Astrocyte of the hippocampus (primary cell): Measurements from ENCODE around the gene ITIH2.
"Not testable (repeated sequence)": the region's sequence is repeated elsewhere in the genome, so short reads cannot be mapped to it uniquely, and the experiment has no call there.

Experiments
- DNase-seq: peaks from one replicate; pipeline ENCODE4 v3.0.0; 2011; ENCODE audit warnings: low read depth, low spot score

ITIH2 gene

GRCh38 chr10:7703140-7703539 lies at the start of gene ITIH2:
Gene ITIH2, plus strand, starts transcription at chr10:7703316. Its CDS starts 119 bp downstream, at chr10:7703435.
- DNase-seq: no peak

GRCh38 chr10:7657079-7657478 lies 46.0 kb upstream of the ITIH2 start:
- not testable (repeated sequence) for DNase-seq

- no peak for DNase-seq
Measured at GRCh38 chr10:7657552-7657951, 45.6 kb upstream of the ITIH2 start.

GRCh38 chr10:7659560-7659959 lies 43.6 kb upstream of the ITIH2 start:
- DNase-seq: peak; percentile 54

- no peak for DNase-seq
Measured at GRCh38 chr10:7662522-7662921, 40.6 kb upstream of the ITIH2 start.

- no peak for DNase-seq
Measured at GRCh38 chr10:7664707-7665106, 38.4 kb upstream of the ITIH2 start.

- DNase-seq: no peak
Measured at GRCh38 chr10:7665767-7666166, 37.3 kb upstream of the ITIH2 start.

GRCh38 chr10:7666253-7667023 lies 36.7 kb upstream of the ITIH2 start, which contains the start of gene ITIH5:
Gene ITIH5, minus strand, starts transcription at chr10:7666966. Its CDS starts 74 bp downstream, at chr10:7666892.
- DNase-seq: peak; percentile 24

GRCh38 chr10:7667262-7668141 lies 35.6 kb upstream of the ITIH2 start:
- no peak for DNase-seq

- no peak for DNase-seq
Measured at GRCh38 chr10:7670157-7670556, 33.0 kb upstream of the ITIH2 start.

- no peak for DNase-seq
Measured at GRCh38 chr10:7672341-7673134, 30.6 kb upstream of the ITIH2 start.

- no peak for DNase-seq
Measured at GRCh38 chr10:7679256-7679655, 23.9 kb upstream of the ITIH2 start.

- DNase-seq: not testable (repeated sequence)
Measured at GRCh38 chr10:7680078-7680477, 23.0 kb upstream of the ITIH2 start.

- no peak for DNase-seq
Measured at GRCh38 chr10:7686351-7687171, 16.6 kb upstream of the ITIH2 start.

- DNase-seq: peak; percentile 92
Measured at GRCh38 chr10:7687228-7687907, 15.7 kb upstream of the ITIH2 start.

- no peak for DNase-seq
Measured at GRCh38 chr10:7689591-7689990, 13.5 kb upstream of the ITIH2 start.

GRCh38 chr10:7690885-7691597 lies 12.1 kb upstream of the ITIH2 start:
- not testable (repeated sequence) for DNase-seq

- DNase-seq: not testable (repeated sequence)
Measured at GRCh38 chr10:7692368-7692767, 10.7 kb upstream of the ITIH2 start.

- not testable (repeated sequence) for DNase-seq
Measured at GRCh38 chr10:7693194-7693593, 9.9 kb upstream of the ITIH2 start.

GRCh38 chr10:7696545-7696944 lies 6.6 kb upstream of the ITIH2 start:
- peak; percentile 92 for DNase-seq
